Thoracic aorta (tissue), 2 donors: ENCODE data around the gene ATG16L1. TPM values are rescaled to one million over a fixed set of nuclear protein-coding genes. Genes with fewer than 3 reads are reported as not detected.

Source experiments
- ATAC-seq: fragments of 150-250 bp; one replicate; pipeline ENCODE4 v1.8.0; 2017; ENCODE audit warnings: low read depth; ENCODE audit not compliant: insufficient number of reproducible peaks, low FRiP score
- DNase-seq: peaks from one replicate; pipeline ENCODE4 v3.0.0-alpha.2; 2020; ENCODE audit warnings: low spot score
- H3K27ac ChIP-seq, 2 donors: fragments of 200-600 bp; sonication (generic); 1 replicate in 1 of 2; 2 replicates in 1 of 2; pipeline ENCODE4 v1.5.1; 2016; ENCODE audit warnings: mild to moderate bottlenecking in 2 of 2, moderate library complexity in 2 of 2
- H3K27me3 ChIP-seq: fragments of 200-600 bp; sonication (generic); replicated peaks from 2 replicates; pipeline ENCODE4 v1.6.0; 2016; ENCODE audit warnings: mild to moderate bottlenecking; ENCODE audit not compliant: insufficient read depth
- H3K36me3 ChIP-seq: fragments of 200-600 bp; sonication (generic); one replicate; pipeline ENCODE4 v1.5.1; 2016
- H3K4me1 ChIP-seq, 2 donors: fragments of 200-600 bp; sonication (generic); 1 replicate in 1 of 2; 2 replicates in 1 of 2; pipeline versions ENCODE4 v1.5.1 to v1.6.0; 2016; ENCODE audit warnings: low read depth in 2 of 2, mild to moderate bottlenecking in 1 of 2; ENCODE audit not compliant: control insufficient read depth in 1 of 2
- H3K4me3 ChIP-seq: fragments of 200-600 bp; sonication (generic); 2 replicates; pipeline ENCODE4 v1.5.1; 2016; ENCODE audit warnings: mild to moderate bottlenecking
- H3K9me3 ChIP-seq: fragments of 200-600 bp; sonication (generic); 2 replicates; pipeline ENCODE4 v1.5.1; 2016
- CTCF ChIP-seq: fragments of 200-600 bp; sonication (generic); IDR thresholded peaks from one replicate; pipeline ENCODE4 v1.5.1; 2019; ENCODE audit warnings: antibody characterized with exemption
- total RNA-seq, 2 donors: library from RNA; depleted of rRNA; stranded (reverse); fragments of >200 nt; gene quantifications; one replicate each; pipeline versions ENCODE4 v1.1.0 to v1.2.3, GENCODE V29; 2016

ATG16L1 gene
- total RNA-seq, 2 donors from 2014 or later: 21.8 to 63.2 TPM

DNA sequence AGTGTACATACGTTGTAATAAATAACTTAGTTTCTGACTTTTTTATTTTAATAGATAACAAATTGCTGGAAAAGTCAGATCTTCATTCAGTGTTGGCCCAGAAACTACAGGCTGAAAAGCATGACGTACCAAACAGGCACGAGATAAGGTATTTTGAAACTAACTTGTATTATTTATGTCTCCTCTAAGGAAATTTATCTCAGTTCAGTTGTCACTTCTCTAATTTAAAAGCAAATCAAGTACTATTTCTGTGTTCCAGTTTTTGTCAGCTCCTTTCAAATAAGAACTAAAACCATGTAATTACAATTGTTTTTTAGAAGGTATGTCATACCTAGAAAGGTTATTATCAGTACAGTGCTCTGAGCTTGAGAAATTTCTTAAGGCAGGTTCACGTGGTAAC lies 4.6 kb downstream of the ATG16L1 start:
- H3K36me3 ChIP-seq: peaks cover 39% of the 10 kb centered on the region
- H3K4me1 ChIP-seq: peaks cover 16 to 36% of the 10 kb centered on the region in 2 donors
- no peaks in the 10 kb centered on the region for H3K9me3 ChIP-seq
- DNase-seq (no peak), ATAC-seq (no peak)
- no peak for TF ChIP-seq CTCF
- H3K4me3 ChIP-seq: no peak overlapping the region
- no peak overlapping the region for H3K27ac ChIP-seq
- H3K27me3 ChIP-seq: no peaks in the 10 kb centered on the region

GRCh38 chr2:233258211-233258610 lies 6.7 kb downstream of the ATG16L1 start:
- Histone ChIP-seq H3K27me3 (no peaks in the 10 kb centered on the region), H3K36me3 (peaks cover 50% of the 10 kb centered on the region), H3K4me3 (no peak overlapping the region), H3K9me3 (no peaks in the 10 kb centered on the region), H3K27ac (no peak overlapping the region), H3K4me1 (peaks cover 9 to 25% of the 10 kb centered on the region in 2 donors)
- no peak for TF ChIP-seq CTCF
- DNase-seq: no peak
- ATAC-seq: no peak

DNA sequence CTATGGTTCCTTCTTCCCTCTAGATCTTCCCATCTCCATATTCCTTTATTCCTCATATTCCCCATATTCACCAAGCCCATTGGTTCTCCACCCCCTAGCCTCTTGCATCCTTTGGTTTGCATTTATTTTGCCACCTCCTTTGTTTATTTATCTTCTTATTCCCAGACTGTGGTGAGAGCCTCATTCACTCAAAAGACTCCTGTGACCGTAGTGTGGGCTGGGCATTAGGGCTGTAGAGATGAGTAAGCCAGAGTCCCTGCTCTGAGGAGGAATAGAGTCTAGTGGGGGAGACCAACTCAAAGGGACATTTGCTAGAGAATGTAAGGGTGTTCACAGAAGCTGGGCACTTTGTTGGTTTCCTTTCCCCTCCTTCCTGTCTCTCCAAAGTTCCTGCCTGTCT lies 8.3 kb downstream of the ATG16L1 start:
- no peak for TF ChIP-seq CTCF
- no peak for DNase-seq
- ATAC-seq: no peak
- Histone ChIP-seq H3K36me3 (peaks cover 65% of the 10 kb centered on the region), H3K27ac (no peak overlapping the region), H3K27me3 (no peaks in the 10 kb centered on the region), H3K4me1 (peaks cover 3 to 11% of the 10 kb centered on the region in 2 donors), H3K4me3 (no peak overlapping the region), H3K9me3 (no peaks in the 10 kb centered on the region)

DNA sequence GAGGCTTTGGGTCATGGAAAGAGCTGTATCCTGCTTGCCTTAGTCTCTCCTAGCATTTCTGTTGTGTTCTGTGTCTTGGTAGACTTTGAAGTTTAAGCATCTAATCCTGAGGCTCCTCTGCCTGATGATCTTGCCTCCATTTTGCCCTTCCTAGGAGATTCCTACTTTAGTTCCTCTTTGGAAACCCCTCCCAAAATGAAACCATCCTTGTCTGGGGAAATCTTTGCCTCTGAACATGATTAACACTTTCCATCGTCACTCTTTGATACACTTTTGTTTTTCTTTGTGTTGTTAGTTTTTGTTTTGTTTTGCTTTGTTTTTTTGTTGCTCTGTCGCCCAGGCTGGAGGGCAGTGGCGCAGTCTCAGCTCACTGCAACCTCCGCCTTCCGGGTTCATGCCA lies 9.2 kb downstream of the ATG16L1 start:
- no peaks in the 10 kb centered on the region for H3K27me3 ChIP-seq
- TF ChIP-seq CTCF: no peak
- no peaks in the 10 kb centered on the region for H3K9me3 ChIP-seq
- DNase-seq (no peak), ATAC-seq (no peak)
- no peak overlapping the region for H3K27ac ChIP-seq
- peaks cover 0 to 2% of the 10 kb centered on the region in 2 donors for H3K4me1 ChIP-seq
- H3K4me3 ChIP-seq: no peak overlapping the region
- H3K36me3 ChIP-seq: peaks cover 74% of the 10 kb centered on the region

DNA sequence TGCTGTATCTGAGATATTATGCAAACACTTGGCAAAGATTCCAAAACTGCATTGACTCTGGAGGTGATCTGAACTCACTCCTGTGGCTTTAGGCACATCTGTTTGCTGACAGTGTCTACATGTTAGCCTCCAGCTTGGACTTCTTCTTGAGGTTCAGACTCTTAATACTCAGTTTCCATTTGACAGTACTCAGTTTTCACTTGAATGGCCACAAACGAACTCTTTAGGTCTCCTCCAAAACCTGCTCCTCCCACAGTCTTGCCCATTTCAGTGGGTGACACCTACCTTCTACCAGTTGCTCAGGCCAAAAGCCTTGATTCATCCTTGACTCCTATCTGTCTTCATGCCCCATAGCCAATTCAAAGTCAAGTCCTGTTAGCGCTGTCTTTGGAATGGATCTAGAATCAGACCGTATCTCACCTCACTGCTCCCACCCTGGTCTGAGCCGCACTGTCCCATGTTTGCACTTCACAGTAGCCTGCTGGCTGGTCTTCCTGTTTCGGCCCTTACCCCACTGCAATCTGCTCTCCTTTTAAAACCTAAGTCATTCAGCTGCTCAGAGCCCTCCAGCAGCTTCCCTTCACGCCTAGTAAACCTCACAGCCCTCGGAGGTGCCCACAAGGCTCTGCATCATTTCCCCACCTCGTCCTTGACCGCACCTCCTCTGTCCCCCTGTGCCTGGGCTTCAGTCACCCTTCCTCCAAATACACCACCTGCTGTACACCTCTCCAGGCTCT lies 10.5 kb downstream of the ATG16L1 start:
- no peak for ATAC-seq
- no peak for DNase-seq
- Histone ChIP-seq H3K4me3 (no peak overlapping the region), H3K27me3 (no peaks in the 10 kb centered on the region), H3K4me1 (no peaks in the 10 kb centered on the region), H3K27ac (no peak overlapping the region), H3K36me3 (peaks cover 82% of the 10 kb centered on the region), H3K9me3 (no peaks in the 10 kb centered on the region)
- TF ChIP-seq CTCF: no peak
